ENCODE data around the gene SLC6A6.

- no peak for TF ChIP-seq EZH2phosphoT487 (conservative IDR thresholded peaks at IDR 0.05; ENCODE audit: low read length)
- TF ChIP-seq CTCF (IDR thresholded peaks at IDR 0.05; ENCODE audit: insufficient read depth, low read length, poor library complexity, severe bottlenecking): no peak
Measured at GRCh38 chr3:14397531-14397930, 4.9 kb upstream of the SLC6A6 start.

All from SU-DHL-6 (cell line).